A549 (cell line): ENCODE measurements around the gene KCNK7. TPM values are rescaled to one million over a fixed set of nuclear protein-coding genes. Genes with fewer than 3 reads are reported as not detected.
A peak's percentile ranks its signal among the peaks of the same experiment; 100 is the strongest.

Experiments
- ATAC-seq, 2 experiments: fragments of 200-7000 bp in 1 of 2; fragments of >200 bp in 1 of 2; cut with Nextera tagmentation in 1 of 2; cut with Tn5 transposase in 1 of 2; 3 replicates each; pipeline versions ENCODE4 v1.8.0 to v1.9.1; 2018 to 2020; ENCODE audit warnings: mild to moderate bottlenecking in 1 of 2, moderate library complexity in 1 of 2
- CTCF ChIA-PET: fragments of 300-600 bp; sonication (Branson Sonifier 250); formaldehyde crosslinking; extraction: SDS; loops from one replicate; lab custom pipeline; 2021; ENCODE audit warnings: antibody characterized with exemption, inconsistent platforms; lab: Yijun Ruan, JAX
- POLR2A ChIA-PET: fragments of 350-600 bp; formaldehyde crosslinking; extraction: SDS; loops from one replicate; lab custom pipeline; 2021; ENCODE audit warnings: antibody characterized with exemption, inconsistent platforms; lab: Yijun Ruan, JAX
- DNase-seq, 2 experiments: peaks; one replicate each; pipeline versions ENCODE4 v3.0.0 to v3.0.0-alpha.2; 2011 to 2016; ENCODE audit warnings: low read depth in 1 of 2, low spot score in 1 of 2
- FAIRE-seq: peaks from 2 replicates; lab custom pipeline; 2011; peaks lifted over from hg19 to GRCh38; lab: Jason Lieb, UNC
- H3K27ac ChIP-seq, 2 experiments: fragments of >200 bp; sonication (Bioruptor Twin); formaldehyde crosslinking; 3 replicates each; pipeline ENCODE4 v1.5.1; 2016 to 2017
- H3K4me1 ChIP-seq: fragments of >200 bp; sonication (Bioruptor Twin); formaldehyde crosslinking; 3 replicates; pipeline ENCODE4 v1.6.1; 2016
- H3K4me2 ChIP-seq: fragments of >200 bp; sonication (Bioruptor Twin); formaldehyde crosslinking; 3 replicates; pipeline ENCODE4 v1.6.1; 2016
- H3K4me3 ChIP-seq: fragments of >200 bp; sonication (Bioruptor Twin); formaldehyde crosslinking; 3 replicates; pipeline ENCODE4 v1.5.1; 2016
- H3K9me3 ChIP-seq: fragments of >200 bp; sonication (Bioruptor Twin); formaldehyde crosslinking; 3 replicates; pipeline ENCODE4 v1.6.1; 2016
- BHLHE40 ChIP-seq: IDR thresholded peaks from 2 replicates; pipeline ENCODE4 v1.6.1; 2012; ENCODE audit warnings: low read depth, low read length, inconsistent platforms
- CBX2 ChIP-seq: fragments of 200-600 bp; sonication (generic); IDR thresholded peaks from 2 replicates; pipeline ENCODE4 v1.6.1; 2016; ENCODE audit warnings: low read depth, mild to moderate bottlenecking, borderline replicate concordance
- CBX8 ChIP-seq: fragments of 200-600 bp; sonication (generic); IDR thresholded peaks from 2 replicates; pipeline ENCODE4 v1.6.1; 2016
- CEBPB ChIP-seq, 2 experiments: fragments of >200 bp in 1 of 2; sonication (Bioruptor Twin) in 1 of 2; formaldehyde crosslinking in 1 of 2; IDR thresholded peaks; 2 replicates each; pipeline ENCODE4 v1.6.1; 2012 to 2016
- CTCF ChIP-seq: fragments of >200 bp; sonication (Bioruptor Twin); formaldehyde crosslinking; IDR thresholded peaks from 3 replicates; pipeline ENCODE4 v1.5.1; 2016
- ESRRA ChIP-seq: fragments of 150-350 bp; IDR thresholded peaks from 2 replicates; pipeline ENCODE4 v1.6.1; 2014; ENCODE audit warnings: mild to moderate bottlenecking, low read length, borderline replicate concordance
- FOSB ChIP-seq: fragments of 250-450 bp; sonication (Bioruptor Pico); IDR thresholded peaks from 2 replicates; pipeline ENCODE4 v1.5.0; 2020; ENCODE audit warnings: mild to moderate bottlenecking, moderate library complexity
- FOSL2 ChIP-seq, 2 experiments: fragments of 450-650 bp in 1 of 2; fragments of >200 bp in 1 of 2; sonication (Bioruptor Twin) in 1 of 2; formaldehyde crosslinking; IDR thresholded peaks; 2 replicates each; pipeline versions ENCODE4 v1.5.0 to v1.6.1; 2016 to 2020; ENCODE audit warnings: mild to moderate bottlenecking in 1 of 2, moderate library complexity in 1 of 2
- FOXS1 ChIP-seq: fragments of 250-450 bp; sonication (Bioruptor Pico); IDR thresholded peaks from 2 replicates; pipeline ENCODE4 v1.5.0; 2020; ENCODE audit warnings: mild to moderate bottlenecking, moderate library complexity
- JUN ChIP-seq, 2 experiments: fragments of >200 bp; sonication (Bioruptor Twin); formaldehyde crosslinking; IDR thresholded peaks; 2 replicates in 1 of 2; 3 replicates in 1 of 2; pipeline ENCODE4 v1.6.1; 2016 to 2017
- JUNB ChIP-seq: fragments of >200 bp; sonication (Bioruptor Twin); formaldehyde crosslinking; IDR thresholded peaks from 2 replicates; pipeline ENCODE4 v1.6.1; 2016
- MAX ChIP-seq: IDR thresholded peaks from 2 replicates; pipeline ENCODE4 v1.6.1; 2012
- NPAS2 ChIP-seq: fragments of 250-450 bp; sonication (Bioruptor Pico); IDR thresholded peaks from 2 replicates; pipeline ENCODE4 v1.8.0; 2022; ENCODE audit warnings: mild to moderate bottlenecking, moderate library complexity, borderline replicate concordance
- PBX3 ChIP-seq: IDR thresholded peaks from 2 replicates; pipeline ENCODE4 v1.6.1; 2012
- PHF8 ChIP-seq: fragments of 200-600 bp; sonication (generic); IDR thresholded peaks from 2 replicates; pipeline ENCODE4 v1.6.1; 2016; ENCODE audit warnings: low read depth, mild to moderate bottlenecking, antibody characterized with exemption, moderate library complexity, borderline replicate concordance
- SMC3 ChIP-seq: fragments of >200 bp; sonication (Bioruptor Twin); formaldehyde crosslinking; IDR thresholded peaks from 3 replicates; pipeline ENCODE4 v1.6.1; 2018; ENCODE audit warnings: inconsistent platforms
- ZFP36 ChIP-seq: fragments of 450-650 bp; IDR thresholded peaks from 2 replicates; pipeline ENCODE4 v1.6.1; 2014; ENCODE audit warnings: borderline replicate concordance; ENCODE audit not compliant: partially characterized antibody
- ZNF302 ChIP-seq: fragments of 250-450 bp; sonication (Bioruptor Pico); IDR thresholded peaks from 2 replicates; pipeline ENCODE4 v1.9.0; 2021; ENCODE audit warnings: inconsistent platforms, mild to moderate bottlenecking, moderate library complexity
- WGBS: methylation state at CpG from one replicate; pipeline ENCODE4 v1.1.6; 2017; ENCODE audit errors: missing lambda C conversion rate; 5-methylcytosine and 5-hydroxymethylcytosine counted together
- polyA plus RNA-seq, 4 experiments: library from polyadenylated mRNA; depleted of rRNA in 3 of 4; stranded (reverse); fragments of >200 nt; fragmentation: RNase III in 1 of 4; extraction: RNeasy Plus Mini Kit Qiagen cat#74134 plus additional on column Dnase treatment in 1 of 4; gene quantifications; 2 replicates in 3 of 4; 3 replicates in 1 of 4; pipeline ENCODE4 v1.2.3, GENCODE V29; 2011 to 2017
- TF ChIP-seq, protein P1 (sequence below): fragments of >200 bp; sonication (Bioruptor Twin); formaldehyde crosslinking; IDR thresholded peaks from 2 replicates; pipeline ENCODE4 v1.6.1; 2016
- TF ChIP-seq, protein P2 (sequence below): fragments of 250-450 bp; sonication (Bioruptor Pico); IDR thresholded peaks from 2 replicates; pipeline ENCODE4 v1.5.0; 2020; ENCODE audit warnings: low read depth, mild to moderate bottlenecking, moderate library complexity

The KCNK7 gene
- polyA plus RNA-seq, 2 of the 4 experiments (the other 2 are of a cell fraction) = 0.13 to 0.50 TPM

DNA sequence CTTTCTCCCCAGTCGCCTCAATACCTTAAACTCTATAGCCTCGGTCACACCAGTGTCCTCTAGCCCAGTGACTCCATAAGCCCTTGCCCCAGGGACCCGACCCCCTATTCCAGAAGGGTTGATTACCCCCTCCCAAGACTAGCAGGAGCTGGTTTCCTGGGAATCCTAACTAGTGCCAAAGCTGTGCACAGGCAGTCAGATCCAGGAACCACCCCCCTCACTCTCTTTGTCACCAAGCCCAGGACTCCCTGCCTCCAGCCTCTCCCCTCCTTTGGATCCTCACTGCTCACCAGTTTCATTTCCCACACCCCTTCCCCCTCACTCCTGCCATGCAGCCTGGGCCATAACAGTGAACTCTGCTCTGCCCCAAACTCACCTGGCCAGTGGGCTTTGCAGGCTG is 47.2 kb downstream of the KCNK7 start (continued):
- no peak for TF ChIP-seq NPAS2

DNA sequence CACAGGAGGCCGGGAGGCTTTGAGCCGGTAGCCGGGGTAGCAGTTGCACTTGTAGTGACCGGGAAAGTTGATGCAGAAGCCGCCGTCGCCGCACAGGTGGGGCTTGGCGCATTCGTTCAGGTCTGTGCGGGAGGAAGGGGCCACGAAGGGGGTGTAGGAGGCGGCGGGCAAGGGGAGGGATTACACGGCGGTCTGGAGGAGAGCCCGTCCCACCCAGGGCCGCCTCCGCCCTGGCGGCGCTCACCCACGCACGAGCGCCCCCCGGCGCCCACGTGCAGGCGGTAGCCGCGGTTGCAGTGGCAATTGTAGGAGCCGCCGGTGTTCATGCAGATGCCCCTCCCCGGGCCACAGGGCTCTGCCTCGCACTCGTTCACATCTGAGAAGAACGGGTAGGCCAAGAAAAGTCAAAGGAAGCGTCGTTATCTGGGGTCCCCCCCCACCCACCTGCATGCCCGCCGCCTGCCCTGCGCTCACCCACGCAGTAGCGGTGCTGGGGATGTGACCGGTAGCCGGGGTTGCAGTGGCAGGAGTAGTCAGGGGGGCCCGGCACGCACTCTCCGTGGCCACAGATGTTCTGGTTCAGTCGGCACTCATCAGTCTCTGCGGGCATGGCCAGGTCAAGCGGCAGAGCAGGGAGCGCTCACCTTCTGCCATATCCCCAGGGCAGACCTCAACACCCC is 48.0 kb downstream of the KCNK7 start:
- 95% methylated on average over 48 of the region's 52 CpGs for WGBS

DNA sequence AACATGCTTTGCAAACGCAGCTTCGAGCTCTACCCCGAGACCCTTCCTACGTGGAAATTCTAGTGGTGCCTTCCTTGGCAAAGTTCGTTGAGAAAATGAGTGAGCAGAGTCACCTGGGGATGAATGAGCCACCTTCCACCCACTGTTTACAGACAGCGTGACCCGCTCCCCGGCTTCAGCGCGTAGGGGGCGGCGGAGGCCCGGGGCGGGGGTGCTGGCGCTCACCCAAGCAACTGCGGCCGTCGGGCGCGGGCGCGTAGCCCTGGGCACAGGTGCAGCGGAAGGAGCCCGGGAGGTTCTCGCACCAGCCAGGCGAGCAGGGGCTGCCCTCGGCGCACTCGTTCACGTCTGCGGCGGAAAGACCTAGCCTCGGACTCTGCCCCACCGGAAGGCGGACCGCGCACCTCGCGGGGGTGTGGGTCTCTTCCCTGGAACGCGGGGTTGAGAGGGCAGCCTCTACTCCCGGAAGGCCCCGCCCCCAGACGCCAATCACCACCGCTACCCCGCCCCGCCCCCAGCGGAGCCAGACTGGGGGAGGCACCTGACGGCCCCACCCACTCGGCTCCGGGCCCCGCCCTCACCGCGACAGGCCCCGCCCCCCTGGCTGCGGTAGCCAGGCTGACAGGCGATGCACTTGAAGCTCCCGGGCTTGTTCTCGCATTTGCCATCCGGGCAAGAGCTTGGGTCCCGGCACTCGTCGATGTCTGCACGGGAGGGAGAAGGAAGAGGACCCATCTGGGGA is 49.2 kb downstream of the KCNK7 start:
- 92% methylated on average over 48 of the region's 64 CpGs for WGBS
- DNase-seq (peak; percentile 49 to 55), FAIRE-seq (no peak), ATAC-seq (peak in 1 of 2 experiments; percentile 63; a peak in 3 of 6 replicates)
- CTCF ChIA-PET = interaction anchor here (1.2 to 15.3 kb wide), 3 partner anchors 20 to 162 kb away, joined by 3 to 393 read pairs (median 3); partner anchors contain the start of genes FAM89B, LTBP3 and ZNRD2
- no peak overlapping the region for H3K4me3 ChIP-seq
- peaks cover 2% of the 10 kb centered on the region; the same call in 2 of the 3 replicates for H3K4me1 ChIP-seq
- TF ChIP-seq, protein P1, sequence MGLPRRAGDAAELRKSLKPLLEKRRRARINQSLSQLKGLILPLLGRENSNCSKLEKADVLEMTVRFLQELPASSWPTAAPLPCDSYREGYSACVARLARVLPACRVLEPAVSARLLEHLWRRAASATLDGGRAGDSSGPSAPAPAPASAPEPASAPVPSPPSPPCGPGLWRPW = no peak
- H3K9me3 ChIP-seq = no peaks in the 10 kb centered on the region
- H3K4me2 ChIP-seq = no peak overlapping the region
- no peak overlapping the region for H3K27ac ChIP-seq
- POLR2A ChIA-PET = interaction anchor here (0.7 kb wide), 1 partner anchor 10 kb away, joined by 3 read pairs; no protein-coding TSS in a partner anchor

More for the DNA sequence above, 48.0 kb downstream of the KCNK7 start:
- peaks cover 8% of the 10 kb centered on the region; the same call in 2 of the 3 replicates for H3K4me1 ChIP-seq
- TF ChIP-seq ZFP36 (no peak), FOSB (CRISPR knock-in tag) (no peak), JUNB (no peak), FOSL2 (IDR thresholded peaks at IDR 0.05) (no peak), FOSL2 (CRISPR knock-in tag; IDR thresholded peaks at IDR 0.05) (no peak), JUN (IDR thresholded peaks at IDR 0.05) (no peak), NPAS2 (no peak), SMC3 (no peak), BHLHE40 (no peak), CBX2 (no peak), PBX3 (no peak), CTCF (no peak), ZNF302 (CRISPR knock-in tag) (no peak), MAX (no peak), FOXS1 (CRISPR knock-in tag) (no peak), PHF8 (no peak), CEBPB (IDR thresholded peaks at IDR 0.05) (no peak), CBX8 (no peak), ESRRA (no peak)
- TF ChIP-seq, protein P2, sequence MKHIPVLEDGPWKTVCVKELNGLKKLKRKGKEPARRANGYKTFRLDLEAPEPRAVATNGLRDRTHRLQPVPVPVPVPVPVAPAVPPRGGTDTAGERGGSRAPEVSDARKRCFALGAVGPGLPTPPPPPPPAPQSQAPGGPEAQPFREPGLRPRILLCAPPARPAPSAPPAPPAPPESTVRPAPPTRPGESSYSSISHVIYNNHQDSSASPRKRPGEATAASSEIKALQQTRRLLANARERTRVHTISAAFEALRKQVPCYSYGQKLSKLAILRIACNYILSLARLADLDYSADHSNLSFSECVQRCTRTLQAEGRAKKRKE = no peak
- TF ChIP-seq, all 56 proteins: peak for 0
- Histone ChIP-seq H3K9me3 (no peaks in the 10 kb centered on the region), H3K4me2 (no peak overlapping the region), H3K27ac (no peak overlapping the region), H3K4me3 (no peak overlapping the region)
- DNase-seq (no peak), ATAC-seq (no peak), FAIRE-seq (no peak)
- CTCF ChIA-PET = interaction anchor here (15.3 kb wide), 1 partner anchor 19 kb away, joined by 393 read pairs; the partner anchor contains the start of genes FAM89B, LTBP3 and ZNRD2
- POLR2A ChIA-PET = no interaction called here
